GM21515 (cell line): ENCODE results near the gene CRACR2B.

ENCODE experiments used
- ATAC-seq: cut with Tn5 transposase; IDR thresholded peaks from one replicate; pipeline ENCODE4 v1.9.1; 2021; ENCODE audit not compliant: unreplicated experiment

The CRACR2B gene

GRCh38 chr11:794766-795633, 32.7 kb upstream of the CRACR2B start:
- ATAC-seq, result no peak

- ATAC-seq, result no peak
Measured at GRCh38 chr11:795634-796564, 31.8 kb upstream of the CRACR2B start.

- ATAC-seq, result no peak
Measured at GRCh38 chr11:796565-797295, 31.0 kb upstream of the CRACR2B start.

- ATAC-seq, result peak; percentile 43
Measured at GRCh38 chr11:797296-798092, 30.2 kb upstream of the CRACR2B start.

GRCh38 chr11:798093-798713, 29.5 kb upstream of the CRACR2B start, which contains the start of gene SLC25A22:
Gene SLC25A22, minus strand, starts transcription at chr11:798281. Its CDS starts 3,275 bp downstream, at chr11:795006.
- ATAC-seq, result peak; percentile 52

GRCh38 chr11:799641-800316, 27.9 kb upstream of the CRACR2B start:
- no peak for ATAC-seq

GRCh38 chr11:800473-800872, 27.2 kb upstream of the CRACR2B start:
- no peak for ATAC-seq

- no peak for ATAC-seq
Measured at GRCh38 chr11:801097-801780, 26.5 kb upstream of the CRACR2B start.

- no peak for ATAC-seq
Measured at GRCh38 chr11:802018-802617, 25.6 kb upstream of the CRACR2B start.

- no peak for ATAC-seq
Measured at GRCh38 chr11:802693-803466, 24.8 kb upstream of the CRACR2B start.

- no peak for ATAC-seq
Measured at GRCh38 chr11:803467-803742, 24.3 kb upstream of the CRACR2B start.

- no peak for ATAC-seq
Measured at GRCh38 chr11:803770-804598, 23.7 kb upstream of the CRACR2B start.

GRCh38 chr11:804599-804964, 23.1 kb upstream of the CRACR2B start:
- ATAC-seq, result no peak

- peak; percentile 0 for ATAC-seq
Measured at GRCh38 chr11:808427-809286, 19.1 kb upstream of the CRACR2B start.

- peak; percentile 68 for ATAC-seq
Measured at GRCh38 chr11:809287-810039, 18.3 kb upstream of the CRACR2B start, which contains the start of gene RPLP2. Gene RPLP2, plus strand, starts transcription at chr11:809967. Its CDS starts 268 bp downstream, at chr11:810235.
